Caco-2 (cell line): Measurements from ENCODE around the gene AADACL4. TPM values are rescaled to one million over a fixed set of nuclear protein-coding genes. Genes with fewer than 3 reads are reported as not detected.
A peak's percentile ranks its signal among the peaks of the same experiment; 100 is the strongest.

ENCODE experiments used
- BruUV-seq: library from RNA; stranded (reverse); fragments of 400-500 nt; replicated peaks from 2 replicates; lab custom pipeline; 2021; lab: Mats Ljungman, UMichigan
- CTCF ChIA-PET: fragments of 300-600 bp; sonication (Branson Sonifier 250); formaldehyde crosslinking; loops from one replicate; lab custom pipeline; 2022; ENCODE audit warnings: antibody characterized with exemption; lab: Charles Lee
- POLR2A ChIA-PET: fragments of 300-600 bp; sonication (Branson Sonifier 250); formaldehyde crosslinking; loops from one replicate; lab custom pipeline; 2022; ENCODE audit warnings: antibody characterized with exemption; lab: Charles Lee
- DNase-seq, 2 experiments: peaks; one replicate each; pipeline versions ENCODE4 v3.0.0 to v3.0.0-alpha.2; 2020 to 2022
- H3K27me3 ChIP-seq: replicated peaks from 2 replicates; pipeline ENCODE4 v1.6.0; 2011; ENCODE audit warnings: low read length; ENCODE audit not compliant: control insufficient read depth, insufficient read depth
- H3K36me3 ChIP-seq: 2 replicates; pipeline ENCODE4 v1.5.1; 2011; ENCODE audit warnings: low read length; ENCODE audit not compliant: control insufficient read depth, insufficient read depth
- H3K4me1 ChIP-seq: fragments of 250-450 bp; sonication (Bioruptor Pico); 2 replicates; pipeline ENCODE4 v1.5.1; 2020; ENCODE audit warnings: mild to moderate bottlenecking
- H3K4me3 ChIP-seq: 2 replicates; pipeline ENCODE4 v1.5.1; 2011; ENCODE audit warnings: low read depth, mild to moderate bottlenecking, control low read depth, low read length
- H3K9me3 ChIP-seq: fragments of 250-450 bp; sonication (Bioruptor Pico); 2 replicates; pipeline ENCODE4 v1.5.1; 2020; ENCODE audit warnings: mild to moderate bottlenecking, moderate library complexity
- H3K27ac Mint-ChIP-seq: one replicate; pipeline ENCODE4 v1.8.0; 2022; ENCODE audit warnings: mixed read lengths; ENCODE audit not compliant: unreplicated experiment
- H3K27me3 Mint-ChIP-seq: one replicate; pipeline ENCODE4 v1.8.0; 2022; ENCODE audit warnings: mixed read lengths; ENCODE audit not compliant: insufficient read depth, unreplicated experiment
- H3K36me3 Mint-ChIP-seq: one replicate; pipeline ENCODE4 v1.8.0; 2022; ENCODE audit warnings: mild to moderate bottlenecking, mixed read lengths; ENCODE audit not compliant: insufficient read depth, unreplicated experiment
- H3K4me1 Mint-ChIP-seq: one replicate; pipeline ENCODE4 v1.8.0; 2022; ENCODE audit warnings: low read depth, mixed read lengths; ENCODE audit not compliant: unreplicated experiment
- H3K4me3 Mint-ChIP-seq: one replicate; pipeline ENCODE4 v1.8.0; 2022; ENCODE audit warnings: mild to moderate bottlenecking, moderate library complexity, mixed read lengths; ENCODE audit not compliant: unreplicated experiment
- H3K9me3 Mint-ChIP-seq: one replicate; pipeline ENCODE4 v1.8.0; 2022; ENCODE audit warnings: mixed read lengths; ENCODE audit not compliant: unreplicated experiment
- CTCF ChIP-seq, 2 experiments: fragments of 200-600 bp in 1 of 2; IDR thresholded peaks; 1 replicate in 1 of 2; 2 replicates in 1 of 2; pipeline versions ENCODE4 v1.5.1 to v1.8.0; 2011 to 2022; ENCODE audit warnings: antibody characterized with exemption in 1 of 2, control low read depth in 1 of 2, inconsistent platforms in 1 of 2, low read depth in 1 of 2, low read length in 1 of 2, mild to moderate bottlenecking in 1 of 2, moderate library complexity in 1 of 2; ENCODE audit not compliant: insufficient read depth in 1 of 2, severe bottlenecking in 1 of 2, unreplicated experiment in 1 of 2
- intact Hi-C: fragments of 100-400 bp; cut with micrococcal nuclease; formaldehyde crosslinking; loops from one replicate; pipeline ENCODE4 v1.10.0; 2022; ENCODE audit not compliant: unreplicated experiment
- total RNA-seq: library from RNA; stranded (reverse); gene quantifications from 2 replicates; pipeline ENCODE4 v1.2.3, GENCODE V29; 2022

Gene AADACL4
- total RNA-seq, 1 experiment from 2014 or later: not detected

GRCh38 chr1:12709696-12710095, 65.8 kb downstream of the AADACL4 start:
- H3K4me1 ChIP-seq: peaks cover 21% of the 10 kb centered on the region
- Mint-ChIP-seq H3K36me3 (no peaks in the 10 kb centered on the region), H3K4me3 (no peak overlapping the region), H3K9me3 (peaks cover 18% of the 10 kb centered on the region), H3K27me3 (no peaks in the 10 kb centered on the region), H3K4me1 (peaks cover 17% of the 10 kb centered on the region), H3K27ac (peak overlapping the region; percentile 32)
- no peak for TF ChIP-seq CTCF (IDR thresholded peaks at IDR 0.05; ENCODE audit: insufficient read depth in 1 of 2, low read depth in 1 of 2, low read length in 1 of 2, severe bottlenecking in 1 of 2, unreplicated experiment in 1 of 2)
- intact Hi-C loops: no loop called here
- H3K9me3 ChIP-seq: 0 out of 2 replicates have a peak, but pooled peaks cover 3% of the 10 kb centered on the region
- no peak for DNase-seq
- ChIA-PET POLR2A (no interaction called here), CTCF (no interaction called here)
- no peaks in the 10 kb centered on the region for H3K27me3 ChIP-seq
- H3K4me3 ChIP-seq: no peak overlapping the region
- BruUV-seq: no TSS peak
- H3K36me3 ChIP-seq: no peaks in the 10 kb centered on the region

- no peak overlapping the region for H3K4me3 ChIP-seq
- peaks cover 21% of the 10 kb centered on the region for H3K4me1 ChIP-seq
- CTCF ChIA-PET: no interaction called here
- no peaks in the 10 kb centered on the region for H3K27me3 ChIP-seq
- no peak for DNase-seq
- H3K27ac Mint-ChIP-seq: no peak overlapping the region
- H3K4me1 Mint-ChIP-seq: peaks cover 17% of the 10 kb centered on the region
- H3K36me3 ChIP-seq: no peaks in the 10 kb centered on the region
- H3K9me3 ChIP-seq: 0 out of 2 replicates have a peak, but pooled peaks cover 3% of the 10 kb centered on the region
- H3K9me3 Mint-ChIP-seq: peaks cover 13% of the 10 kb centered on the region
- POLR2A ChIA-PET: no interaction called here
- H3K27me3 Mint-ChIP-seq: no peaks in the 10 kb centered on the region
- no peak for TF ChIP-seq CTCF (IDR thresholded peaks at IDR 0.05; ENCODE audit: insufficient read depth in 1 of 2, low read depth in 1 of 2, low read length in 1 of 2, severe bottlenecking in 1 of 2, unreplicated experiment in 1 of 2)
- BruUV-seq: no TSS peak
- H3K4me3 Mint-ChIP-seq: no peak overlapping the region
- no peaks in the 10 kb centered on the region for H3K36me3 Mint-ChIP-seq
- intact Hi-C loops: no loop called here
Measured at GRCh38 chr1:12711536-12711935, 67.7 kb downstream of the AADACL4 start.

- ChIA-PET POLR2A (no interaction called here), CTCF (no interaction called here)
- Mint-ChIP-seq H3K27me3 (no peaks in the 10 kb centered on the region), H3K27ac (no peak overlapping the region), H3K36me3 (no peaks in the 10 kb centered on the region), H3K4me1 (peaks cover 17% of the 10 kb centered on the region), H3K9me3 (peaks cover 7% of the 10 kb centered on the region), H3K4me3 (no peak overlapping the region)
- no peaks in the 10 kb centered on the region for H3K36me3 ChIP-seq
- 0 out of 2 replicates have a peak, but pooled peaks cover 3% of the 10 kb centered on the region for H3K9me3 ChIP-seq
- intact Hi-C loops: no loop called here
- no peak for DNase-seq
- H3K27me3 ChIP-seq: no peaks in the 10 kb centered on the region
- no TSS peak for BruUV-seq
- H3K4me3 ChIP-seq: no peak overlapping the region
- no peak for TF ChIP-seq CTCF (IDR thresholded peaks at IDR 0.05; ENCODE audit: insufficient read depth in 1 of 2, low read depth in 1 of 2, low read length in 1 of 2, severe bottlenecking in 1 of 2, unreplicated experiment in 1 of 2)
- peaks cover 21% of the 10 kb centered on the region for H3K4me1 ChIP-seq
Measured at GRCh38 chr1:12712076-12712475, 68.2 kb downstream of the AADACL4 start.
